ENCODE measurements around the gene MCF2L. TPM values are rescaled to one million over a fixed set of nuclear protein-coding genes. Genes with fewer than 3 reads are reported as not detected.

Gene MCF2L
- polyA plus RNA-seq, 1 donor from 2014 or later: 88.0 TPM

- Histone ChIP-seq H3K27ac (ENCODE audit: low read length) (no peak overlapping the region), H3K4me3 (ENCODE audit: low read length) (no peak overlapping the region), H3K9ac (ENCODE audit: low read length) (no peak overlapping the region)
Measured at GRCh38 chr13:112984954-112985802, 16.2 kb downstream of the MCF2L start.

DNA sequence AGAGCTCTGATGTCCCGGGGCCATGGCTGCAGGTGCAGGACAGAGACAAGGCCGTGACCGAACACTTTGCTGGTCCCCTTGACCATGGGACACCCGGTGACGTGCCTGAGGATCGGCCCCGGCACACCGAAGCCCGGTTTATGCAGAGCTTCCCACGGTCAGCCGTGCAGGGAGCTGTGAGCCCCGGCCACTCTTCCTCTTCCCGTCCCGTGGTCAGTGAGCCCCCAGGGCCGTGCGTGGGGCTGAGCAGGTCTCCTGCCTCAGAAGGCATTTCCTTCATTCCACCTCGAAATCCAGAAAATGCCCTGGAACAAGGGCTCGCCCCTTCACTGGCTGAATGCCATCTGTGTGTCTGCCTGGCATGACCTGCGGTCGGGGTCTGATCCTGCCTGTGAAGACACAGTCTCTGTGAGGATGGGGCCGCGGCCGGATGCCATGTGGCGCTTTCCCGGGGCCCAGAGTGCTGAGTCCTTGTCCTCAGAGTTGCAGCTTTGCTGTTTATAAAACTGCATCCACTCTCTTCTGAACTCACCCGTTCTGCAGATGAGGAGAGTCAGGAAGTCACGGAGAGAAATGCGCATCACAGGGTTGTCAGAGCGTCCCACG, 16.9 kb downstream of the MCF2L start:
- Histone ChIP-seq H2AFZ (ENCODE audit: low read depth, low read length) (no peak overlapping the region), H3K79me2 (replicated peaks; ENCODE audit: insufficient read depth, low read length) (no peaks in the 10 kb centered on the region), H3F3A (ENCODE audit: insufficient read depth, low read length, poor library complexity, severe bottlenecking) (no peaks in the 10 kb centered on the region), H4K20me1 (ENCODE audit: insufficient read depth) (no peaks in the 10 kb centered on the region), H3K4me2 (ENCODE audit: low read length) (no peak overlapping the region), H3K36me3 (ENCODE audit: insufficient read depth, low read length) (no peaks in the 10 kb centered on the region), H3K4me3 (ENCODE audit: low read length) (no peak overlapping the region), H3K27me3 (ENCODE audit: insufficient read depth, low read depth, low read length) (no peaks in the 10 kb centered on the region), H3K27ac (ENCODE audit: low read length) (no peak overlapping the region), H3K9ac (ENCODE audit: low read length) (no peak overlapping the region), H3K9me2 (ENCODE audit: insufficient read depth, low read length) (no peaks in the 10 kb centered on the region), H3K9me3 (ENCODE audit: low read length) (peaks cover 5% of the 10 kb centered on the region)
- TF ChIP-seq RAD21 (conservative IDR thresholded peaks at IDR 0.05) (no peak), MXI1 (conservative IDR thresholded peaks at IDR 0.05; ENCODE audit: poor library complexity, severe bottlenecking) (no peak), POLR2AphosphoS5 (IDR thresholded peaks at IDR 0.05) (no peak), EZH2 (IDR thresholded peaks at IDR 0.05; ENCODE audit: borderline replicate concordance, insufficient read depth, low read length, poor library complexity, severe bottlenecking) (no peak), SMC3 (conservative IDR thresholded peaks at IDR 0.05; ENCODE audit: poor library complexity) (no peak), TAF1 (IDR thresholded peaks at IDR 0.05; ENCODE audit: low read depth) (no peak)
- TF ChIP-seq, protein P1, sequence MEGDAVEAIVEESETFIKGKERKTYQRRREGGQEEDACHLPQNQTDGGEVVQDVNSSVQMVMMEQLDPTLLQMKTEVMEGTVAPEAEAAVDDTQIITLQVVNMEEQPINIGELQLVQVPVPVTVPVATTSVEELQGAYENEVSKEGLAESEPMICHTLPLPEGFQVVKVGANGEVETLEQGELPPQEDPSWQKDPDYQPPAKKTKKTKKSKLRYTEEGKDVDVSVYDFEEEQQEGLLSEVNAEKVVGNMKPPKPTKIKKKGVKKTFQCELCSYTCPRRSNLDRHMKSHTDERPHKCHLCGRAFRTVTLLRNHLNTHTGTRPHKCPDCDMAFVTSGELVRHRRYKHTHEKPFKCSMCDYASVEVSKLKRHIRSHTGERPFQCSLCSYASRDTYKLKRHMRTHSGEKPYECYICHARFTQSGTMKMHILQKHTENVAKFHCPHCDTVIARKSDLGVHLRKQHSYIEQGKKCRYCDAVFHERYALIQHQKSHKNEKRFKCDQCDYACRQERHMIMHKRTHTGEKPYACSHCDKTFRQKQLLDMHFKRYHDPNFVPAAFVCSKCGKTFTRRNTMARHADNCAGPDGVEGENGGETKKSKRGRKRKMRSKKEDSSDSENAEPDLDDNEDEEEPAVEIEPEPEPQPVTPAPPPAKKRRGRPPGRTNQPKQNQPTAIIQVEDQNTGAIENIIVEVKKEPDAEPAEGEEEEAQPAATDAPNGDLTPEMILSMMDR (IDR thresholded peaks at IDR 0.05; ENCODE audit: poor library complexity, severe bottlenecking): no peak
- TF ChIP-seq, protein P2, sequence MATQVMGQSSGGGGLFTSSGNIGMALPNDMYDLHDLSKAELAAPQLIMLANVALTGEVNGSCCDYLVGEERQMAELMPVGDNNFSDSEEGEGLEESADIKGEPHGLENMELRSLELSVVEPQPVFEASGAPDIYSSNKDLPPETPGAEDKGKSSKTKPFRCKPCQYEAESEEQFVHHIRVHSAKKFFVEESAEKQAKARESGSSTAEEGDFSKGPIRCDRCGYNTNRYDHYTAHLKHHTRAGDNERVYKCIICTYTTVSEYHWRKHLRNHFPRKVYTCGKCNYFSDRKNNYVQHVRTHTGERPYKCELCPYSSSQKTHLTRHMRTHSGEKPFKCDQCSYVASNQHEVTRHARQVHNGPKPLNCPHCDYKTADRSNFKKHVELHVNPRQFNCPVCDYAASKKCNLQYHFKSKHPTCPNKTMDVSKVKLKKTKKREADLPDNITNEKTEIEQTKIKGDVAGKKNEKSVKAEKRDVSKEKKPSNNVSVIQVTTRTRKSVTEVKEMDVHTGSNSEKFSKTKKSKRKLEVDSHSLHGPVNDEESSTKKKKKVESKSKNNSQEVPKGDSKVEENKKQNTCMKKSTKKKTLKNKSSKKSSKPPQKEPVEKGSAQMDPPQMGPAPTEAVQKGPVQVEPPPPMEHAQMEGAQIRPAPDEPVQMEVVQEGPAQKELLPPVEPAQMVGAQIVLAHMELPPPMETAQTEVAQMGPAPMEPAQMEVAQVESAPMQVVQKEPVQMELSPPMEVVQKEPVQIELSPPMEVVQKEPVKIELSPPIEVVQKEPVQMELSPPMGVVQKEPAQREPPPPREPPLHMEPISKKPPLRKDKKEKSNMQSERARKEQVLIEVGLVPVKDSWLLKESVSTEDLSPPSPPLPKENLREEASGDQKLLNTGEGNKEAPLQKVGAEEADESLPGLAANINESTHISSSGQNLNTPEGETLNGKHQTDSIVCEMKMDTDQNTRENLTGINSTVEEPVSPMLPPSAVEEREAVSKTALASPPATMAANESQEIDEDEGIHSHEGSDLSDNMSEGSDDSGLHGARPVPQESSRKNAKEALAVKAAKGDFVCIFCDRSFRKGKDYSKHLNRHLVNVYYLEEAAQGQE (IDR thresholded peaks at IDR 0.05; ENCODE audit: borderline replicate concordance): no peak

More at GRCh38 chr13:112984954-112985802, 16.2 kb downstream of the MCF2L start:
- Histone ChIP-seq H3F3A (ENCODE audit: insufficient read depth, low read length, poor library complexity, severe bottlenecking) (no peaks in the 10 kb centered on the region), H4K20me1 (ENCODE audit: insufficient read depth) (no peaks in the 10 kb centered on the region), H3K79me2 (replicated peaks; ENCODE audit: insufficient read depth, low read length) (no peaks in the 10 kb centered on the region), H3K36me3 (ENCODE audit: insufficient read depth, low read length) (no peaks in the 10 kb centered on the region), H3K9me3 (ENCODE audit: low read length) (peaks cover 5% of the 10 kb centered on the region), H3K27me3 (ENCODE audit: insufficient read depth, low read depth, low read length) (no peaks in the 10 kb centered on the region), H2AFZ (ENCODE audit: low read depth, low read length) (no peak overlapping the region), H3K4me2 (ENCODE audit: low read length) (no peak overlapping the region), H3K9me2 (ENCODE audit: insufficient read depth, low read length) (no peaks in the 10 kb centered on the region)
- no peak for TF ChIP-seq RAD21 (conservative IDR thresholded peaks at IDR 0.05)
- TF ChIP-seq, protein P2 (IDR thresholded peaks at IDR 0.05; ENCODE audit: borderline replicate concordance): no peak
- TF ChIP-seq EP300 (conservative IDR thresholded peaks at IDR 0.05; ENCODE audit: poor library complexity, severe bottlenecking): no peak
- no peak for TF ChIP-seq TAF1 (IDR thresholded peaks at IDR 0.05; ENCODE audit: low read depth)
- TF ChIP-seq EZH2 (IDR thresholded peaks at IDR 0.05; ENCODE audit: borderline replicate concordance, insufficient read depth, low read length, poor library complexity, severe bottlenecking): no peak
- no peak for TF ChIP-seq MXI1 (conservative IDR thresholded peaks at IDR 0.05; ENCODE audit: poor library complexity, severe bottlenecking)
- no peak for TF ChIP-seq POLR2AphosphoS5 (IDR thresholded peaks at IDR 0.05)
- TF ChIP-seq, protein P1 (IDR thresholded peaks at IDR 0.05; ENCODE audit: poor library complexity, severe bottlenecking): no peak
- no peak for TF ChIP-seq SMC3 (conservative IDR thresholded peaks at IDR 0.05; ENCODE audit: poor library complexity)

Data from neural cell (in vitro differentiated cells).